Bronchial epithelial cell (primary cell): Measurements from ENCODE around the gene SLA2. TPM values are rescaled to one million over a fixed set of nuclear protein-coding genes. Genes with fewer than 3 reads are reported as not detected.
A peak's percentile ranks its signal among the peaks of the same experiment; 100 is the strongest.

Experiments
- DNase-seq: peaks from one replicate; pipeline ENCODE4 v3.0.0-alpha.2; 2010; ENCODE audit warnings: low read depth
- FAIRE-seq: peaks from 2 replicates; lab custom pipeline; 2011; peaks lifted over from hg19 to GRCh38; lab: Jason Lieb, UNC
- H3K27me3 ChIP-seq: 2 replicates; pipeline ENCODE4 v1.5.1; 2011; ENCODE audit warnings: low read length; ENCODE audit not compliant: control insufficient read depth, insufficient read depth
- H3K36me3 ChIP-seq: 2 replicates; pipeline ENCODE4 v1.5.1; 2011; ENCODE audit warnings: low read length; ENCODE audit not compliant: control insufficient read depth, insufficient read depth
- H3K4me3 ChIP-seq: 2 replicates; pipeline ENCODE4 v1.5.1; 2011; ENCODE audit warnings: mild to moderate bottlenecking, low read depth, low read length, control low read depth
- CTCF ChIP-seq: IDR thresholded peaks from 2 replicates; pipeline ENCODE4 v1.5.1; 2011; ENCODE audit warnings: mild to moderate bottlenecking, moderate library complexity, low read length, control low read depth, inconsistent platforms; ENCODE audit not compliant: insufficient read depth, severe bottlenecking
- total RNA-seq: library from RNA; depleted of rRNA; stranded (reverse); fragments of >200 nt; gene quantifications from 2 replicates; pipeline ENCODE4 v1.2.1, GENCODE V29; 2014

SLA2 gene
- total RNA-seq, 1 donor from 2014 or later: not detected

DNA sequence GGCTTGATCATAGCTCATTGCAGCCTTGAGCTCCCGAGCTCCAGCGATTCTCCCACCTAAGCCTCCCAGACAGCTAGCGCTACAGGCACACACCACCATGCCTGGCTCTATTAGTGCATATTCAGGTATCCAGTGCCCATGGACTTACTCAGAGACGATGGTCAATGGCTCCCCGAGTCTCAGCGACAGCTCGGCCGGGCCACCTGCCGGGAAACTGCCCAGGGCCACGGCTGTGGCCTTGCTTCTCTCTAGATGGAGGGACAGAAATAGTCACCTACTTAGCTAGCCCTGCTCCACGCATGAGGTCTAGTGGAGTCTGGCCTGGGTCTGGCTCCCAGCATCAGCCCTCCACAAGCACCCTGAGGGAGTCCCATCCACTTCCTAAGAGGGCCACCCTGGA is 11.7 kb downstream of the SLA2 start:
- DNase-seq (no peak), FAIRE-seq (no peak)
- Histone ChIP-seq H3K4me3 (no peak overlapping the region), H3K27me3 (no peaks in the 10 kb centered on the region), H3K36me3 (no peaks in the 10 kb centered on the region)
- TF ChIP-seq CTCF: no peak

- DNase-seq (no peak), FAIRE-seq (no peak)
- no peak for TF ChIP-seq CTCF
- Histone ChIP-seq H3K36me3 (no peaks in the 10 kb centered on the region), H3K4me3 (no peak overlapping the region), H3K27me3 (no peaks in the 10 kb centered on the region)
Observed at GRCh38 chr20:36633285-36633772, 12.7 kb downstream of the SLA2 start.

DNA sequence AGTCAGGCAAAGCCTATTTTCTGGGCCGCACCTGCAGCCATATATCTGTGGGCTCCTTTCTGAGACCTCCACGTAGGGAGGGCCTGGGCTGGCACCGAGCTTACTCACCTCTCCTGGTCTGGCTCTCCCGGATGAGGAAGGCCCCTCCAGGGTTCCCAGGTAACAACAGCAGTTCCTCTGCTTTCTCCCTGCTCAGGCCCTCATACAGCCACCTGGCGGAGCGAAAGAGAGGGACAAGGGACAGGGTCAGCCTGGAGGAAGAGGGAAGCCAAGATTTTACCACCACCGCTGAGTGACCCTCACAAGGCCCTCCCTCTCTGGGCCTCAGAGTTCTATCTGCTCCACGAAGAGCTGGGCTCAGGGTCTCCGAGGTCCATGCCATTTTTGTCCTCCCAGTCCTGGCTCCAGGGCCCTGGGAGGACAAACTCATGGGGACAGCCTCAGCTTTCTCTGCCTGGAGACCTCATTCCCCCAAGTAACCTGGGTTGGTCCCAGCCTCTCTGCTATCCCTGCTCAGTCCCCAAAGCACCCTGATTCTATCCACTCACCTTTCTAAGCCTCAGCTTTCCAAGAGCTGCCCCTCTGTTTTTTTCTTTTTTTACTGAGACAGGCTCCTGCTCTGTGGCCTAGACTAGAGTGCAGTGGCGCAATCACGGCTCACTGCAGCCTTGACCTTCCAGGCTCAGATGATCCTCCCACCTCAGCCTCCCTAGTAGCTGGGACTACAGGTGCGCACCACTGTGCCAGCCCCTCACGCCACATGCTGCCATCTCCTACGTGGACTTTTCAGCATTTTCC is 13.3 kb downstream of the SLA2 start:
- no peaks in the 10 kb centered on the region for H3K27me3 ChIP-seq
- H3K36me3 ChIP-seq: no peaks in the 10 kb centered on the region
- DNase-seq (no peak), FAIRE-seq (no peak)
- no peak for TF ChIP-seq CTCF
- H3K4me3 ChIP-seq: no peak overlapping the region

DNA sequence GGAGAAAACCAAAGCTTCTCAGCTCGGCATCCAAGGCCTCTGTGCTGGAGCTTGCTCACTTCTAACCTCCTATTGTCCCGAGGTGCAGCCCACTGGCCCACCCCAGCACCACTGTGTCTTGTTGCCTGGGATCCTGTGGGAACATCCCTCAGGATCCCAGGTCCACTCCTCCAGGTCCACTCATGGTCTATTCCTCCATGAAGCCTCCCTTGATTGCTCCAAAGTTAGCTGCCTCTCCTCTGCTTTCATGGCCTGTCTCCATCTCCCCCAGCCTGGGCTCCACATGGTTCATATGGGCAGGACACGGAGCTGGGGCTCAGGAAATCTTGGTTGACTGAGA is 13.9 kb downstream of the SLA2 start:
- H3K27me3 ChIP-seq: no peaks in the 10 kb centered on the region
- TF ChIP-seq CTCF: no peak
- H3K36me3 ChIP-seq: no peaks in the 10 kb centered on the region
- DNase-seq: no peak
- no peak overlapping the region for H3K4me3 ChIP-seq
- no peak for FAIRE-seq

GRCh38 chr20:36631646-36632045 is 14.3 kb downstream of the SLA2 start:
- peak; percentile 57 for DNase-seq
- no peak overlapping the region for H3K4me3 ChIP-seq
- no peaks in the 10 kb centered on the region for H3K36me3 ChIP-seq
- no peak for TF ChIP-seq CTCF
- FAIRE-seq: peak; percentile 23
- no peaks in the 10 kb centered on the region for H3K27me3 ChIP-seq
